ENCODE measurements around the gene LCORL. TPM values are rescaled to one million over a fixed set of nuclear protein-coding genes. Genes with fewer than 3 reads are reported as not detected.
A peak's percentile ranks its signal among the peaks of the same experiment; 100 is the strongest.
"Not testable (repeated sequence)": the region's sequence is repeated elsewhere in the genome, so short reads cannot be mapped to it uniquely, and the experiment has no call there.

LCORL gene
- polyA plus RNA-seq, 1 donor, result 25.8 TPM

GRCh38 chr4:18020671-18021469 is 685 bp downstream of the LCORL start:
- H3K4me1 ChIP-seq (ENCODE audit: control insufficient read depth, insufficient read depth, low read length), result no peaks in the 10 kb centered on the region
- WGBS (ENCODE audit: insufficient coverage, low lambda C conversion rate), result no CpG with 5 or more reads among the region's 90 CpGs

GRCh38 chr4:18020145-18020670 is 1.3 kb downstream of the LCORL start:
- H3K4me1 ChIP-seq (ENCODE audit: control insufficient read depth, insufficient read depth, low read length), result no peaks in the 10 kb centered on the region
- 7% methylated on average over 8 of the region's 16 CpGs for WGBS (ENCODE audit: insufficient coverage, low lambda C conversion rate)

More at GRCh38 chr4:18020671-18021469, 685 bp downstream of the LCORL start:
- Histone ChIP-seq H3K9me3 (ENCODE audit: control insufficient read depth, low read depth, low read length) (no peaks in the 10 kb centered on the region), H3K4me3 (ENCODE audit: low read length) (peak overlapping the region; percentile 92), H3K36me3 (ENCODE audit: control insufficient read depth, insufficient read depth, low read length) (no peaks in the 10 kb centered on the region), H3K27ac (ENCODE audit: low read length) (peak overlapping the region; percentile 91), H3K27me3 (ENCODE audit: control insufficient read depth, insufficient read depth, low read length) (no peaks in the 10 kb centered on the region)
- peak; percentile 70 to 83 for DNase-seq

DNA sequence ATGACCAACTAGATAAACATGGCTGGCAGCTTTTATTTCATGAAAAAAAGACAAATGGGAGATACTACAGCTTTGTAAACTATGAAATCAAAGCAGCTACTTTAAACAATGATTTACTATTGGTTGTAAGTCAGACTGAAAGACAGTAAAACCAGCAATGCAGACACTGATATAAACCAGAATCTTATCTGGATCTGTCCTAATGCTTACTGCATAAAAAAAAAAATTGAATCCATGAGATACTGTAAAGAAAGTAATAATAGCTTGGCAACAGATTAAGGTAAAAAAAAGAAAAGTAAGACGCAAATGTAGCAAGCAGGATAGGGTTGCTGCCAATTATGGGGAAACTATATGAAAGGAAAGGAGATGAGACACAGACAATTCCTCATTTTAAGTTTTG is 7.3 kb downstream of the LCORL start:
- H3K36me3 ChIP-seq (ENCODE audit: control insufficient read depth, insufficient read depth, low read length), result no peaks in the 10 kb centered on the region
- 67% methylated on average over 1 of the region's 1 CpG for WGBS (ENCODE audit: insufficient coverage, low lambda C conversion rate)
- H3K9me3 ChIP-seq (ENCODE audit: control insufficient read depth, low read depth, low read length), result no peaks in the 10 kb centered on the region
- no peaks in the 10 kb centered on the region for H3K27me3 ChIP-seq (ENCODE audit: control insufficient read depth, insufficient read depth, low read length)
- DNase-seq, result no peak
- H3K4me3 ChIP-seq (ENCODE audit: low read length), result no peak overlapping the region
- H3K27ac ChIP-seq (ENCODE audit: low read length), result no peak overlapping the region
- peaks cover 3% of the 10 kb centered on the region for H3K4me1 ChIP-seq (ENCODE audit: control insufficient read depth, insufficient read depth, low read length)

More at GRCh38 chr4:18020145-18020670, 1.3 kb downstream of the LCORL start:
- Histone ChIP-seq H3K4me3 (ENCODE audit: low read length) (peak overlapping the region; percentile 92), H3K27me3 (ENCODE audit: control insufficient read depth, insufficient read depth, low read length) (no peaks in the 10 kb centered on the region), H3K27ac (ENCODE audit: low read length) (peak overlapping the region; percentile 91), H3K9me3 (ENCODE audit: control insufficient read depth, low read depth, low read length) (no peaks in the 10 kb centered on the region), H3K36me3 (ENCODE audit: control insufficient read depth, insufficient read depth, low read length) (no peaks in the 10 kb centered on the region)
- DNase-seq, result no peak

GRCh38 chr4:18012807-18013462 is 8.6 kb downstream of the LCORL start:
- WGBS (ENCODE audit: insufficient coverage, low lambda C conversion rate), result 46% methylated on average over 3 of the region's 3 CpGs
- Histone ChIP-seq H3K27ac (ENCODE audit: low read length) (no peak overlapping the region), H3K27me3 (ENCODE audit: control insufficient read depth, insufficient read depth, low read length) (no peaks in the 10 kb centered on the region), H3K36me3 (ENCODE audit: control insufficient read depth, insufficient read depth, low read length) (no peaks in the 10 kb centered on the region), H3K9me3 (ENCODE audit: control insufficient read depth, low read depth, low read length) (no peaks in the 10 kb centered on the region), H3K4me1 (ENCODE audit: control insufficient read depth, insufficient read depth, low read length) (peaks cover 3% of the 10 kb centered on the region), H3K4me3 (ENCODE audit: low read length) (no peak overlapping the region)
- no peak for DNase-seq

DNA sequence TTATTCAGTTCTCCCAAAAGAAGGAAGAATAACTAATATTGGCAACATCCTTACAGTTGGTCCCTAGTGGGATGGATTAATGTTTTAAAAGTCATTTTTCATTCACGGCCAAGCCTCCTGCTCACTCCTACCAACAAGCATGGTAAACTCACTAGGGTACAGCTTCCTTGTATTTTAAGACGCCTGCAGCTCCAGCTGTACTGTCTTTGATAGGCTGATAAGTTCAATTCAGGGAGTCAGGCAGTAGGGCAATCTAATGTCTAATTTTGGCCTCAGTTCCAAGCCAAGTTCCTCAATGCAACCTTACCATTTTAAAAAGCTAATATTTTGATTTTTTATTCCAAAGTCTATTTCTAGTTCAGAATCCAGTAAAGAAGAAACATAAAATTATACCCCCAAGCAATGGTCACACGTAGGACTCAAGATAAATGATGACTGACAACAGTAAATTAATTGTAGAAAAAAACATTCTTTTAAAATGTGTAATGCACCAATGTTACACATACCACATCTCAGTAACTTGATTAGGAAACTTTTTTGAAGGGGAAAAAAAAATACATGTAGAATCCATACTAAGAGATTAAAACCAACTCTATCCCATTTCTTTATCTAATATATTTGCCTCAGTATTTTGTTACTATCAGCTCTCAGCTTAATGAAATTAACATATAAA is 9.3 kb downstream of the LCORL start:
- Histone ChIP-seq H3K4me1 (ENCODE audit: control insufficient read depth, insufficient read depth, low read length) (peaks cover 3% of the 10 kb centered on the region), H3K27ac (ENCODE audit: low read length) (no peak overlapping the region), H3K27me3 (ENCODE audit: control insufficient read depth, insufficient read depth, low read length) (no peaks in the 10 kb centered on the region), H3K4me3 (ENCODE audit: low read length) (no peak overlapping the region), H3K9me3 (ENCODE audit: control insufficient read depth, low read depth, low read length) (no peaks in the 10 kb centered on the region), H3K36me3 (ENCODE audit: control insufficient read depth, insufficient read depth, low read length) (no peaks in the 10 kb centered on the region)
- 83% methylated on average over 1 of the region's 3 CpGs for WGBS (ENCODE audit: insufficient coverage, low lambda C conversion rate)
- no peak for DNase-seq

GRCh38 chr4:18007625-18008024 is 13.9 kb downstream of the LCORL start:
- no peaks in the 10 kb centered on the region for H3K4me1 ChIP-seq (ENCODE audit: control insufficient read depth, insufficient read depth, low read length)
- H3K27me3 ChIP-seq (ENCODE audit: control insufficient read depth, insufficient read depth, low read length), result no peaks in the 10 kb centered on the region
- no peak overlapping the region for H3K4me3 ChIP-seq (ENCODE audit: low read length)
- H3K36me3 ChIP-seq (ENCODE audit: control insufficient read depth, insufficient read depth, low read length), result no peaks in the 10 kb centered on the region
- no peak overlapping the region for H3K27ac ChIP-seq (ENCODE audit: low read length)
- peaks cover 4% of the 10 kb centered on the region for H3K9me3 ChIP-seq (ENCODE audit: control insufficient read depth, low read depth, low read length)
- DNase-seq, result no peak

- H3K4me3 ChIP-seq (ENCODE audit: low read length), result not testable (repeated sequence)
- WGBS (ENCODE audit: insufficient coverage, low lambda C conversion rate), result no CpG with 5 or more reads among the region's 1 CpG
These were observed 15.1 kb downstream of the LCORL start for GRCh38 chr4:18006432-18006831.

DNA sequence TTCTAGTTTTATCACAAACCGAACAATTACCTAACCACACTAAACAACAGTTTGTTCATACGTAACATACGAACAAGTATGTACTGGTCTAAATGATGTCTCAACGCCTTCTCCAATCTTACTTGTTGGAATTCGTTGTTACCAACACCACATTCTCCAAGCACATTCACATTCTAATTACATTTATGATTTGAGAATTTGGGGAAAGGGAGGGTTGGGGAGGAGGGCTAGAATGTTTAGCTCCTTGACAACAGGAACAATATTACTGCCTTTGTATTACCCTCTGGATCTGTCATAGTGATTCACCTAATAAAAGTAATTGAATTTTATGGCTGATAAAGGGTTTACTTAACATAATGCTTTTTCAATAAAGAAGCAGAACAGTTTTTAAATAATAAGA is 24.4 kb downstream of the LCORL start:
- peaks cover 3% of the 10 kb centered on the region for H3K9me3 ChIP-seq (ENCODE audit: control insufficient read depth, low read depth, low read length)
- H3K27ac ChIP-seq (ENCODE audit: low read length), result no peak overlapping the region
- no peaks in the 10 kb centered on the region for H3K4me1 ChIP-seq (ENCODE audit: control insufficient read depth, insufficient read depth, low read length)
- WGBS (ENCODE audit: insufficient coverage, low lambda C conversion rate), result 86% methylated on average over 5 of the region's 5 CpGs
- no peak for DNase-seq
- no peaks in the 10 kb centered on the region for H3K27me3 ChIP-seq (ENCODE audit: control insufficient read depth, insufficient read depth, low read length)
- H3K36me3 ChIP-seq (ENCODE audit: control insufficient read depth, insufficient read depth, low read length), result no peaks in the 10 kb centered on the region
- no peak overlapping the region for H3K4me3 ChIP-seq (ENCODE audit: low read length)

More at GRCh38 chr4:18006432-18006831, 15.1 kb downstream of the LCORL start:
- not testable (repeated sequence) for H3K4me1 ChIP-seq (ENCODE audit: control insufficient read depth, insufficient read depth, low read length); H3K36me3 ChIP-seq (ENCODE audit: control insufficient read depth, insufficient read depth, low read length); DNase-seq; H3K9me3 ChIP-seq (ENCODE audit: control insufficient read depth, low read depth, low read length); H3K27me3 ChIP-seq (ENCODE audit: control insufficient read depth, insufficient read depth, low read length); H3K27ac ChIP-seq (ENCODE audit: low read length)

DNA sequence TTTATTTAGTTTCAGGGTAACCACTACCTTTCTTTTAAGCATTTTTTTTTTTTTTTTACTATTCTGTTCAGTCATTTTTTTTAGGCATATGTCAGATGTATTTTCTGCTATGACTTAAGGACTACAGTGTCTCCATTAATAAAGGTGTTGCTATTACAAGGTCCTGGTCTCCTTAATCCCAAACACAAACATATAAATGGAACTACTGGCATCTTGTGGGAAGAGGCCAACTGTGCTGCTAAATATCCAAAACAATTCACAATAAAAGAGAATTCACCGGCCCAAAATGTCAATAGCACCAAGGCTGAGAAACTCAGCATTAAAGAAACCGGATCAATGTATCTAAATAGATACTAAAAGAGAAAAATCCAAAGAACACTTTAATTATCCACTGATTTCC is 26.4 kb downstream of the LCORL start:
- DNase-seq, result no peak
- no peak overlapping the region for H3K27ac ChIP-seq (ENCODE audit: low read length)
- H3K4me1 ChIP-seq (ENCODE audit: control insufficient read depth, insufficient read depth, low read length), result no peaks in the 10 kb centered on the region
- WGBS (ENCODE audit: insufficient coverage, low lambda C conversion rate), result no CpG with 5 or more reads among the region's 2 CpGs
- no peak overlapping the region for H3K4me3 ChIP-seq (ENCODE audit: low read length)
- peaks cover 9% of the 10 kb centered on the region for H3K9me3 ChIP-seq (ENCODE audit: control insufficient read depth, low read depth, low read length)
- H3K36me3 ChIP-seq (ENCODE audit: control insufficient read depth, insufficient read depth, low read length), result no peaks in the 10 kb centered on the region
- H3K27me3 ChIP-seq (ENCODE audit: control insufficient read depth, insufficient read depth, low read length), result no peaks in the 10 kb centered on the region

DNA sequence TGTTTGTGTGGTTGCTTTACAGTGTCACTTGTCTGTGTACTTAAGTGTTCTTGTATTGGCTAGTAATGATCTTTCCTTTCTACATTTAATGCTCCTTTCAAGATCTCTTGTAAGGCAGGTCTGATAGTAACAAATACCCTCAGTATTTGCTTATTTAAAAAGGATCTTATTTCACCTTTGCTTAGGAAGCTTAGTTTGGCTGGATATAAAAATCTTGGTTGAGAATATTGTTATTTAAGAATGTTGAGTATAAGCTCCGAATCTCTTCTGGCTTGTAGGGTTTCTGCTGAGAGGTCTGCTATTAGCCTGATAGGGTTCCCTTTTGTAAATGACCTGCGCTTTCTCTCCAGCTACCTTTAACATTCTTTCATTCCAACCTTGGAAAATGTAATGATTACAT is 35.7 kb downstream of the LCORL start:
- DNase-seq, result no peak
- Histone ChIP-seq H3K27ac (ENCODE audit: low read length) (no peak overlapping the region), H3K27me3 (ENCODE audit: control insufficient read depth, insufficient read depth, low read length) (no peaks in the 10 kb centered on the region), H3K36me3 (ENCODE audit: control insufficient read depth, insufficient read depth, low read length) (no peaks in the 10 kb centered on the region), H3K4me1 (ENCODE audit: control insufficient read depth, insufficient read depth, low read length) (no peaks in the 10 kb centered on the region), H3K4me3 (ENCODE audit: low read length) (no peak overlapping the region), H3K9me3 (ENCODE audit: control insufficient read depth, low read depth, low read length) (peaks cover 23% of the 10 kb centered on the region)
- WGBS (ENCODE audit: insufficient coverage, low lambda C conversion rate), result no CpG with 5 or more reads among the region's 2 CpGs

Measured in large intestine (tissue), 3 donors.